Fibroblast of lung (primary cell): ENCODE data around the gene ZNF138.

ENCODE experiments used
- CTCF ChIP-seq, 2 donors: IDR thresholded peaks in 1 of 2; conservative IDR thresholded peaks in 1 of 2; 1 replicate in 1 of 2; 2 replicates in 1 of 2; pipeline ENCODE4 v1.5.1; 2011 to 2012; ENCODE audit warnings: low read length in 2 of 2, control low read depth in 1 of 2, inconsistent platforms in 1 of 2, low read depth in 1 of 2, mild to moderate bottlenecking in 1 of 2
- EZH2 ChIP-seq: IDR thresholded peaks from 2 replicates; pipeline ENCODE4 v1.5.1; 2012; ENCODE audit warnings: low read length, control low read depth, mild to moderate bottlenecking; ENCODE audit errors: missing control alignments

- no peak for TF ChIP-seq CTCF (conservative IDR thresholded peaks at IDR 0.05 in 1 of 2, IDR thresholded peaks at IDR 0.05 in 1 of 2; ENCODE audit: low read depth in 1 of 2, low read length in 2 of 2)
- TF ChIP-seq EZH2, result no peak
Observed at GRCh38 chr7:64839910-64840309, 45.7 kb downstream of the ZNF138 start.
